Vagina (tissue), 2 donors: ENCODE results near the gene TRIM51.

Source experiments
- POLR2AphosphoS5 ChIP-seq, 2 donors: sonication (generic); formaldehyde crosslinking; IDR thresholded peaks; one replicate each; pipeline ENCODE4 v1.9.0; 2017; ENCODE audit warnings: antibody characterized with exemption in 2 of 2, mild to moderate bottlenecking in 2 of 2, low read depth in 1 of 2; ENCODE audit not compliant: insufficient read depth in 1 of 2
- TF ChIP-seq, protein P1 (sequence below), 3 experiments: fragments of 450-650 bp in 2 of 3; fragments of 200-600 bp in 1 of 3; sonication (generic) in 1 of 3; IDR thresholded peaks; one replicate each; pipeline ENCODE4 v1.5.1; 2017 to 2019; ENCODE audit warnings: antibody characterized with exemption in 3 of 3, mild to moderate bottlenecking in 2 of 3, moderate library complexity in 2 of 3

DNA sequence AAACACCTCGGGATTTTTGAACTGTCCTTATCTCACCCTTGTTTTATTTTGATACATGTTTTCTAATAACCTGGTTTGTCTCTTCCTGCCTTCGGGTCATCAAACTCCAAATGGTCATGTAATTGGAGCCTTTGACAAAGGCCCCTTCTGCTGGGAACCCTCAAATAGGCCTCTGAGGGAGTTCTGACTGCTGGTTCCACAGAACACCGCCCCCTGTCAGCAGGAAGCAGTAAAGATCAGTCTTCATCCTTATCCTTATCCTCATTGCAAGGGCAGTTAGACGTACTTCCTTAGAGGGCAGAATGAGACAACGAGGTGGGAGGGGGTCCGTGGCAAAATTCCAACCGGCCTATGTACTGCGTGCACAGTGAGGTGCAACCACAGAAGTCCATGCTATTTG, 12.1 kb downstream of the TRIM51 start:
- TF ChIP-seq, protein P1, sequence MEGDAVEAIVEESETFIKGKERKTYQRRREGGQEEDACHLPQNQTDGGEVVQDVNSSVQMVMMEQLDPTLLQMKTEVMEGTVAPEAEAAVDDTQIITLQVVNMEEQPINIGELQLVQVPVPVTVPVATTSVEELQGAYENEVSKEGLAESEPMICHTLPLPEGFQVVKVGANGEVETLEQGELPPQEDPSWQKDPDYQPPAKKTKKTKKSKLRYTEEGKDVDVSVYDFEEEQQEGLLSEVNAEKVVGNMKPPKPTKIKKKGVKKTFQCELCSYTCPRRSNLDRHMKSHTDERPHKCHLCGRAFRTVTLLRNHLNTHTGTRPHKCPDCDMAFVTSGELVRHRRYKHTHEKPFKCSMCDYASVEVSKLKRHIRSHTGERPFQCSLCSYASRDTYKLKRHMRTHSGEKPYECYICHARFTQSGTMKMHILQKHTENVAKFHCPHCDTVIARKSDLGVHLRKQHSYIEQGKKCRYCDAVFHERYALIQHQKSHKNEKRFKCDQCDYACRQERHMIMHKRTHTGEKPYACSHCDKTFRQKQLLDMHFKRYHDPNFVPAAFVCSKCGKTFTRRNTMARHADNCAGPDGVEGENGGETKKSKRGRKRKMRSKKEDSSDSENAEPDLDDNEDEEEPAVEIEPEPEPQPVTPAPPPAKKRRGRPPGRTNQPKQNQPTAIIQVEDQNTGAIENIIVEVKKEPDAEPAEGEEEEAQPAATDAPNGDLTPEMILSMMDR (IDR thresholded peaks at IDR 0.05): no peak
- TF ChIP-seq POLR2AphosphoS5 (IDR thresholded peaks at IDR 0.05; ENCODE audit: insufficient read depth in 1 of 2, low read depth in 1 of 2): no peak
